SK-N-MC (cell line): ENCODE data around the gene ING3.

ENCODE experiments used
- EZH2 ChIP-seq: fragments of 200-600 bp; sonication (generic); IDR thresholded peaks from one replicate; pipeline ENCODE4 v1.6.1; 2017; ENCODE audit warnings: antibody characterized with exemption
- FOXP2 ChIP-seq: optimal IDR thresholded peaks from 2 replicates; pipeline ENCODE3; 2011; ENCODE audit warnings: mild to moderate bottlenecking, moderate library complexity; ENCODE audit not compliant: insufficient read depth; ENCODE audit errors: extremely low read length, control extremely low read depth
- POLR2AphosphoS5 ChIP-seq: IDR thresholded peaks from 2 replicates; pipeline ENCODE4 v1.6.1; 2012; ENCODE audit warnings: mild to moderate bottlenecking, low read depth, low read length, borderline replicate concordance

- TF ChIP-seq EZH2 (no peak), POLR2AphosphoS5 (no peak), FOXP2 (no peak)
Observed at GRCh38 chr7:120960714-120961113, 10.1 kb downstream of the ING3 start.
